Daoy (cell line): ENCODE results near the gene ARHGDIA. TPM values are rescaled to one million over a fixed set of nuclear protein-coding genes. Genes with fewer than 3 reads are reported as not detected.

Experiments used
- DNase-seq: peaks from one replicate; pipeline ENCODE4 v3.0.0-alpha.2; 2015; ENCODE audit warnings: low read depth
- total RNA-seq: library from RNA; depleted of rRNA; stranded (reverse); fragments of >200 nt; shearing (Covaris generic); gene quantifications from 2 replicates; pipeline ENCODE4 v1.2.3, GENCODE V29; 2014

Gene ARHGDIA
- total RNA-seq, 1 experiment from 2014 or later: 138 TPM

DNA sequence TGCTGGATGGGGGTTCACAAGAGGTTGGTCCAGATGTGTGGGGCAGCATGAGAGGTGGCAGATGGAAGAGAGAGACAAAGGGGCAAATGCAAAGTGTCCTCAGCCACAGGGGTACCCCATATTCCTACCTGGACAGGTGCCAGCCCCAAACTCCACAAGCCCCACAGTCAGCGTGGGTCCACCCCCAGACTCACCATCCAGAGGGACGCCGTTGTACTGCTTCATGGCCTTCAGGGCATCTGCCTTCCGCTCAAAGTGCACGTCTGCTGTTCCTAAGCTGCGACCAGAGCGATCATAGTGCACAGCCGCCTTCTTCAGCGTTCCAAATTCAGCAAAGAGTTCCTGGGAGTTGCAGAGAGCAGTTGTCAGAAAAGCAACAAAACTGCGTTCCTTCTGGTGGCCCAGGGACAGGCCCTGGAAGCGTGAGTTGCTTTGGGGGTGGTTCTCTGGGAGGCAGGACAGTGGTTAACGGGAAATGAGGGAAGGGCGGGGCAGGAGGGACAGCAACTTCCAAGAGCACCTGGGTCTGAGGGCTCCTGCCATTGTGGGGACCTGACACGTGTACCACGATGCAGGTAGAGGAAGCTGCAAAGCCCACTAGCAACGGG, 18.0 kb upstream of the ARHGDIA start:
- no peak for DNase-seq

DNA sequence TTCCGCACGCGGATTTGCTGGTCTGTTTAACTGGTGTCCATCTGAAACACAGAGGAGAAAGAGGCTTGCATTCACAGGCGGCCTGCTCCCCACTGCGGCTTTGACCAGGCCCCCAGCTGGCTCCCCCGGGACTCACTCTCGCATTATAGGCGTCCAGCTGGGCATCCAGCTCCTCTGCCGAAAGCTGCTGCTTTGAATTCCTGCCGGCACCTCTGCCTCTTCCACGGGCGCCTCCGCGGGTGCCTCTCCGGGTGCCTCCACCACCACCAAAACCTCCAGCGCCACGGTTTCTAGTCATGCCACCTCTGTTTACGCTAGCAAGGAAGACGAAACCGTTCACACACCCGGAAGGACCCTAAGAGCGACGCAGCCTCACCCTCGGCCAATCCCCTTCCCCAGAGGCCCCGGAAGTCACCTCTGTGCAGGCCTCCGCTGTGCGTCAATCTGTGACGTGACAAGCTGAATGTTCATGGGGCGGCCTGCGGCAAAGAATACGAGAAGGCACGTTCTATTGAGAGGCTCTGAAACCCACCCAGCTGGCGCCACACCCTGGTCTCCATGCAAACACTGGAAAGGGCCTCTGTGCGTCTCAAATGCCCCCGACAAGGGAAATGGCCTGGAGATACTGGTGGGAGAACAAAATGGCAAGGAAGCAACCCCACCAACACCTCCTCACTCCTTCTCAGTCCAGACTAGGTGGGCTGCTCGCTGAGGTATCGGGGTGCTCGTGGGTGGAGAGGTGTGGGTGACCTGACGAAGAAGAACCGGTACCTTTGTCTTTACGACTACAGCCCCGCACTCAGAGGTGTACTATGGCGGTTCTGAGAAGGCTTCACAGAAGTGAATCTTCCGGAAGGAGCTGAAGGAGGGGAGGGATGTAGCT, 17.2 kb upstream of the ARHGDIA start:
- no peak for DNase-seq

DNA sequence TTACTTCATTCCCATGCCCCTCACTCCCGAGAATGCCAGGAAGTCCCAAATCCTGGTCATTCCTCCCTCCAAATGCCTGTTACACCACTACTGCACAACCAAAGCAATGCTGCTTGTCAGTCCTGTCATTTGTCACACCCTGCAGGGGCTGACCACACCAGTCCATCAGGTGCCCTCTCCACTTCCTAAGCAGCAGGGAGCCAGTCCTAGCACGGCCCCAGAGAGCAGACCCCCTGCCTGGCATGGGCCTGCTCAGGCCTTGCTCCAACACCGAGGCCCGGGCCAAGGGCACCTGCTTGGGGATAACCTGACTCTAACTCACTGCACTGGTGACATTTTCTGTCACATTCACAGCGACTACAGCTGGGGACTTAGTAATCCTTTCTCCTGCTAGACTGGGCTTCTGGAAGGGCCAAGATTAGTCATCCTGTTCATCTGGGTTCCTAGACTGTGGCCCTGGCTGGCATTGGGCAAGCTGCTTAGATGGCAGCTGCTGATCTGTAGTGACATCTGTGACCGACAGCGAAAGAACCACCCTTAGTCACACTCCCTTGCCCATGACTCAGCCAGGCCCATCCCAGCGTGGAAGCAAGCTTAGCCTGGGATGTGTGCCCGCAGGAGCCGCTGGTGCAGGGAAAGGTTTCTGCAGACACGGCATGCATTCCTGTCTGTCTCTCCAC, 14.9 kb upstream of the ARHGDIA start:
- DNase-seq: peak; percentile 67

DNA sequence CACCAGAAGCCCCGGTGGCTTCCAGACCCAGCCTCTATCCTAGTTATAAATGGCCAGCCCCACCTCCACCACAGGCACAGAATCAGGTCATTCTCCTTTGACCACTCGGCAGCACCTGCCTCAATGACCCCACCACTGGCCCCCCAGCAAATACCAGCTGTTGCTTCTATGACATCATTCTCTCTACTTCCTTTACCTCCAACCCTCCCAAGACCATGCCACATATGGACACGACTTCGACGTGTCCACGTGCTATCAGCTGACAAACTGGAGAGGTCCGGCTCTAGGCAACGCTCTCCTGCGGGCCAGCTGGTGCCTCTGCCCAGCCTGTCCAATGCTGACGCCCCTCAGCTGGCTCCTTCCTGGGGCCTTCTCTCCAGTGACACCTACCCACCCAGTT, 14.3 kb upstream of the ARHGDIA start:
- DNase-seq: no peak

GRCh38 chr17:81884968-81885367, 13.8 kb upstream of the ARHGDIA start:
- no peak for DNase-seq

GRCh38 chr17:81884520-81884919, 13.4 kb upstream of the ARHGDIA start:
- no peak for DNase-seq

GRCh38 chr17:81879121-81879520, 8.0 kb upstream of the ARHGDIA start:
- no peak for DNase-seq

GRCh38 chr17:81878294-81878693, 7.2 kb upstream of the ARHGDIA start:
- DNase-seq: no peak

DNA sequence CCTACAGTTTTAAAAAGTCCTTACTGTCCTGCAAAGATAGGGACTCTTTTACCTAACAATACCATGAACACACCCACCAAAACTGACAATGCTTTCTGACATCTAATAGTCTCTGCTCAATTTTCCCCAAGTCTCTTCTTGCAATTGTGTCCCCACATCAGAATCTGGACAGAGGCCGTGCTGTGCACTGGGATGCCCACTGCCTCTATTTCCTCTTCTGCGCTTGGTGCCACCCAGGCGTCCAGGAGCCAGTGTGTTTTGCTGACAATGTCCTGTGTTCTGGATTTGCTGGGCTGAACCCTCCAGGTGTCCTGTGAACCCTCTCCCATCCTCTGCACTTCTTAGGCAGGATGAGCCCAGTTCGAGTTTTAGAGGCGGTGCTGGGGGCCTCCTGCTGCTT, 6.4 kb upstream of the ARHGDIA start:
- no peak for DNase-seq

GRCh38 chr17:81871387-81872230, 472 bp upstream of the ARHGDIA start:
- DNase-seq: peak; percentile 96

DNA sequence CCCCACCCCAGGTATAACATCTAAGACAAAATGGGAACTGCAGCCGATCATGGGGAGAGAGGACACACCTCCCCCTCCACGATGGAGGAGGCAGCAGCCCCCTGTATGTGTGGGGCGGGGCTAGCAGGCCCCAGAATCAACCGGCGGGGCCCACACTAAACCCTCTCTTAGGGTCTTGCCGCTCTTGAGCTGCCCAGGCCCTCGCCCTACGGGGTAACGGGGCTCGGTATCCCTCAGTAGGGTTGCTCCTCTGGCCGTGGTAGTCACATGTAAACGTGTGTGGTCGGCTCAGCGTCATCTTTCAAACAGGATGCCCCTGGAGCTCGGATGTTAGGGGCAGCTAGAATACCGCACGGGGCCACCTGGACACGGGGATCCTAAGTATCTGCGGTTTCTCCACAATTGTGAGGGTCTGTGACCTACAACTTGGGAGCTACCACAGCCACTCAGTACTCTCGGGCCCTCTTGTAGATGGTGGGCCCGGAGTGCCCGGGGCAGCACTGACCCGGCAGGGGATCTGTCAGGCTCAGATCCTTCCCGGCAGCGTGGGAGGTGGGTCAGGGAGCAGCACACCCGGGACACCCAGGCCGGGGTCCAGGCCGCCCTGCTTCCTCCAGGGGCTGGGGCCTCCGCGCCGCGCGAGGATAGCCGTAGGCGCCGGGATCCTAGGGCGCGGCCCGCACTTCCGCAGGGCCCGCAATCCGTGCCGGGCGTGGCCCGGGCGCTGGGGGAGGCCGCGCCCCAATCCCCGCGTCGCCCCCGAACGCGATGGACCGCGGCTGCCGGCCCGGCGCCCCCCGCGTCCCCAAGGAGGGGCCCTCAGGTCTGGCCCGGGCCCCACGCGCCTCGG, 781 bp downstream of the ARHGDIA start:
- peak; percentile 71 for DNase-seq

DNA sequence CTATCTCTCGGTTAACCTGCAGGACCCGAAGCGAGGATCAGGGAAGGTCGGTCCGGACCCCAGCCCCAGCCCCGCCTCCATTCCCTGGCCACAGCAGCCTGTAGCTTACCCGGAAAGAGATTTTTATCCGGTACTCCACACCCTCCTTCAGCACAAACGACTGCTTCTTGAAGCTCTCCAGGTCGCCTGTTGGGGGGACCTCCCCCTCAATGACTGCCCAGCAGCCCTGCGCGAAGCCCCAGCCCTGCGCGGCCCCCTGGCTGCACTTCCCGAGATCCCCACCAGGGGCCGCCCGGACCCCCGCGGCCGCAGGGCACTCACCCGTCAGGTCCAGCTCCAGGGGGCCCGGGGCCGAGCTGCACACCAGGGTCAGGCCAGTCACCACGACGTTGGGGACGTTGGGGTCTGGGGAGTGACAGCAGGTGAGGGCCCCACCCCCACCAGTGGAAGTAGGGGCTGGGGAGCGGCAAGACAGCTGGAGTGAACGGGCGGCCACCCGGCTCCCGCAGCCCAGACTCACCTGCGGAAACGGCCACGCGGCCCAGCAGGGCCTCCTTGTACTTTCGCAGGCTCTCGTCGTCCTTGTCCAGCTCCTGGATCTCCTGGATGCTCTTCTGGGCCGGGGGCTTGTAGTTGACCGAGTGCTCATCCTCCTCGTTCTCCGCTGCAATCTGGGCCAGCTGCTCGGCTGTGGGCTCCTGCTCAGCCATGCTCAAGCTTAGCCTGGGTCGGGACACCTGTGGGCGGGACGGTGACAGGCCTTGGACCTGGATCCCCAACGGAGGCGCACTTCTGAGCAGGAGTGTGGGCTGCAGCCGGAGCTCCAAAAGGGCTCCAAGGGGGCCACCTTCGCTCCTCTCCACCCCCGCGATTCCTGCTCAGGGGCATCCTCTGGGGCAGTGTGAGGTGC, 1.7 kb downstream of the ARHGDIA start:
- peak; percentile 39 for DNase-seq

GRCh38 chr17:81868674-81869220, 2.4 kb downstream of the ARHGDIA start:
- peak; percentile 88 for DNase-seq

DNA sequence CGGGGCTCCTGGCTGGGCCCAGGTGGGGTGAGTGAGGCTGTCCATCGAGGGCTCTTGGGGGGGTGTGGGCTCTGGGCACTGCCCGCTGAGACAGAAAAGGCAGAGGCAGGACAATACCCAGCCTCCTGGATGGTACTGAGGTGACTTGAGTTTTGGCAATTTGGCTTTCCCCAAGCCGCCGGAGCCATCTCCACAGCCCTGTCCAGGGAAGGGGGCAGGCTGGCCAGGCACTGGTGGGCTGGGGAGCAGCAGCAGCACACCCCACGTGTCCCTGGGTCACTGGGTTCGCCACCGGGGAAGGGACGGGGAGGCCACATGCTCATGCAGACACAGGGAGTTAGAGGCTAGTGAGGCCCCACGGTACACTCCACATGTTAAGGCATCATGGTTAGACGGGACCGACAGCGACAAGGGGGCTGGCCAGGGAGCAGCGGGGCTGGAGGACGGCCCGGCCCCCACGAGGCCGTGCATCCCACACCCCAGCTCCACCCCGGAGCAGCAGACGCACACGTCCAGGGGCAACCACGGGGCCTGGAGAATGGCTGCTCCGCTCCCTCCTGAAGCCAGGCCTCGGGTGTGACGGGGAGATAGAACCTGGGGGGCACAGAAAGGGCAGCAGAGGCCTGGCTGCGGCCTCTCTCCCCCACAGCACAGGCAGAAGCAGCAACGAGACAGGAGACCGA, 3.0 kb downstream of the ARHGDIA start:
- DNase-seq: peak; percentile 62

DNA sequence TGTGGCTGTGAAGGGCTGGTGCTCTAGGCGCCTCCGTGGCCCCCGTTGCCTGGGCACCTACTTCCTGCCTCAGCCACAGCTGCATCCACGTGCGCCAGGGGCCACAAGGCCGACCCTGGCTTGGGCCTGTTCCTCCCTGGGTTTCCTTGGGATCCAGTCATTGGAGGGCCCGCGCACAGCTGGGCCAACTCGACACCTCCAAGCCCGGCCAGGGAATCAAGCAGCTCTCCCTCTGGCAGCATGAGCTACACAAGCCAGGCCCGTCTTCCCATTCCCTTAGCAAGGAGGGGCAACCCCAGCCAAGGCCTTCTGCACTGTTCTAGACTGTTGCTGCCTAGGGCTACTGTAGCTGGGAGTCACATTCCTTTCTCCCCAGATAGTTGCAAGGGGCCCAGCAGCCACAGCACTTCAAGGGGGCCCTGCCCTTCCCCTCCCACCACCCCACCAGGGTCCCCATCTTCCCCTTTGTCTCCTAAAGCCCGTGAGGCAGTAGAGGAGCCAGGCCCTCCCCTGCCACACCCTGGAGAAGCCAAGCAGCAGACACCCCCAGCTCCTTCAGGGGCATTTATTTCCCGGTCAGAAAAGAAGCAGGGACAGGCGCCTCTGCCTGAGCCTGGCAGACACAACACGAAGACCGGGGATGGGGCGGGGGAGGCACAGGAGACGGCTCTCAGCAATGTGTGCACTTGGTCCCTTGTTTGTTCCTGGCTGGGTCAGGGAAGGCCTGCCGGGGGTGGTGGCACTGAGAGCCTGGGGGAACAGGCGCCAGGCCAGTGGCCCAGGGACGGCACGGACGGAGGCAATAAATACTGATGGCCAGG, 3.8 kb downstream of the ARHGDIA start:
- DNase-seq: peak; percentile 67

DNA sequence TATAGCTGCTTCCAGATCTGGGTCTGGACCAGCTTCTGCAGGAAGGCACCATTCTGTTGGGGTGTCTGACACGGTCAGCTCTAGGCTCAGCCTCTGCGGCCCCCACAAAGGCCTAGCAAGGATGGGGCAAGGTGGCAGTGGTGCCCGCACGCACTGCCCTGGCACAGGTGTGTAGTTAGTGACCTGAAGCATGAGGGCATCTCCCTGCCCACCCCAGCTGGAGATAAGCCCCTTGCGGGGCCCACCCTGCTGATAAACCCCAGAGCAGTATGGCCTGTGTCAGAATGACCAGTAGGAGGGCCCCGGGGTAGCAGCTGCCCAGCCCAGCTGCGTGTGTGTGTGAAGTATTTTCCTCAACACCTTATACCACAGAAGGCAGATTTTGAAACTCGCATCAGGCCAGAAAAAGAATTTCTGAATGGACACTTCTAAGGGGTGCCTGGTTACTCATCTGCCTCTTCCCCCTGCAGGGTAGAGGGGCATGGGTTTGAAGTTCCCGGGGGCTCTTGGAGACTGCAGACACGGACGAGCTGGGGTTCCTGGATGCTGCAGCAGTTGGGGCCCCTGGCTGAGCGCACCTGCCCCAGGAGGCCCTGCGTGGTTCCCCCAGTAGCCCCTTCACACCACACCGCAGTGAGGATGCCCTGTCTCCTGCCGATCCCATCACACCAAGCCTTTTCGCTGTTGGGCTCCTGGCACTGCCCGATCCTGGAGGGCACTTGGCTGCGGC, 4.5 kb downstream of the ARHGDIA start:
- DNase-seq: no peak

DNA sequence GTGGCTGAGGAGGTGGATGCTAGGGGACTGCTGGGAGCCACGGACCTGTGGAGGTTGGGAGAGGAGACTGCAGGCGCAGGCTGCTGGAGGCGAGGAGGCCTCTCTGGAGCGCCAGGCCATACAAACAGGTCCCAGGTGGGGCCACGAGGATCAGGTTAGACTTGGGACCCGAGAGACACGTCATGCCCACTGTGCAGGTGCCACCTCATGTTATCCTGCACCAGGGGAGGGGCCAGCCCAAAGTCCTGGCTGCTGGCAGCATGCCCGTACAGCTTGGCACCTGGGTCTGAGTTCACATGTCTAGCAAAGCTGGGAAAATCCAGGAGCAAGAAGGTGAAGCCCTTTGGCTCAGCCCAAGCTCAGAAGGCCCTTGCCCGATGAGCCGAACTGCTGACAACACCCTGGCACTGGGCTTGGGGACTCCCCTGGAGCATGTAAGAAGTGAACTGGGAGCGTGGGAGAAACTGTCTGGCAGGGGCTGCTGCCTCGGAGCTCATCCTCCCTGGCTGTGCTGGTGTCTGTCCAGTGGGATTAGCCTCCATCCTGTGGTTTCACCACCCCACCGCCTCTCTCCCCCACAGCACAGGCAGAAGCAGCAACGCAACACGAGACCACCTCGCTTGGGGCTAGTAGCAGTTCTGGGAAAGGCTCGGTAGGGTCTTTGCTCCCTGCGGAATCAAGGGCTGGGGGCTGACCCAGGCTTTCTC, 5.3 kb downstream of the ARHGDIA start:
- peak; percentile 36 for DNase-seq
